Loucy (cell line): ENCODE measurements around the gene MCFD2.

ENCODE experiments used
- H2AFZ ChIP-seq: fragments of 200-600 bp; sonication (generic); 2 replicates; pipeline ENCODE4 v1.6.0; 2016; ENCODE audit warnings: antibody characterized with exemption, mild to moderate bottlenecking, low read length, moderate library complexity
- H3F3A ChIP-seq: fragments of 200-600 bp; 2 replicates; pipeline ENCODE4 v1.6.0; 2016; ENCODE audit warnings: antibody characterized with exemption, low read depth, mild to moderate bottlenecking
- H3K27me3 ChIP-seq: fragments of 200-600 bp; sonication (generic); 2 replicates; pipeline ENCODE4 v1.6.1; 2014; ENCODE audit warnings: low read length, mild to moderate bottlenecking; ENCODE audit not compliant: insufficient read depth, poor library complexity, severe bottlenecking
- H3K36me3 ChIP-seq: fragments of 200-600 bp; sonication (generic); 2 replicates; pipeline ENCODE4 v1.6.1; 2016; ENCODE audit warnings: low read length; ENCODE audit not compliant: insufficient read depth
- H3K4me1 ChIP-seq: fragments of 200-600 bp; sonication (generic); 2 replicates; pipeline ENCODE4 v1.5.1; 2014; ENCODE audit warnings: low read length, mild to moderate bottlenecking; ENCODE audit not compliant: insufficient read depth, poor library complexity, severe bottlenecking
- H3K4me2 ChIP-seq: fragments of 200-600 bp; sonication (generic); 2 replicates; pipeline ENCODE4 v1.6.0; 2014; ENCODE audit warnings: antibody characterized with exemption, low read length, low read depth, mild to moderate bottlenecking; ENCODE audit not compliant: poor library complexity, severe bottlenecking
- H3K4me3 ChIP-seq: fragments of 200-600 bp; sonication (generic); 2 replicates; pipeline ENCODE4 v1.5.1; 2014; ENCODE audit warnings: low read length, mild to moderate bottlenecking, mixed read lengths; ENCODE audit not compliant: poor library complexity, severe bottlenecking
- H3K79me2 ChIP-seq: fragments of 200-600 bp; sonication (generic); 2 replicates; pipeline ENCODE4 v1.6.1; 2014; ENCODE audit warnings: low read length; ENCODE audit not compliant: insufficient read depth
- H3K9ac ChIP-seq: fragments of 200-600 bp; sonication (generic); 2 replicates; pipeline ENCODE4 v1.6.0; 2014; ENCODE audit warnings: mild to moderate bottlenecking, low read depth, low read length, moderate library complexity; ENCODE audit not compliant: poor library complexity, severe bottlenecking
- H3K9me2 ChIP-seq: fragments of 200-600 bp; sonication (generic); replicated peaks from 2 replicates; pipeline ENCODE4 v1.6.1; 2016; ENCODE audit warnings: low read depth, low read length, mixed read lengths
- H3K9me3 ChIP-seq: fragments of 200-600 bp; sonication (generic); 2 replicates; pipeline ENCODE4 v1.6.1; 2014; ENCODE audit warnings: mild to moderate bottlenecking, antibody characterized with exemption, low read length, low read depth; ENCODE audit not compliant: insufficient read depth
- H4K20me1 ChIP-seq: fragments of 200-600 bp; sonication (generic); 2 replicates; pipeline ENCODE4 v1.6.0; 2014; ENCODE audit warnings: antibody characterized with exemption, low read length, mild to moderate bottlenecking; ENCODE audit not compliant: insufficient read depth, poor library complexity, severe bottlenecking
- CTCF ChIP-seq: fragments of 200-600 bp; sonication (generic); conservative IDR thresholded peaks from 2 replicates; pipeline ENCODE4 v1.5.1; 2014; ENCODE audit warnings: mild to moderate bottlenecking, antibody characterized with exemption, low read length
- EZH2phosphoT487 ChIP-seq: fragments of 200-600 bp; IDR thresholded peaks from 2 replicates; pipeline ENCODE4 v1.6.1; 2018; ENCODE audit warnings: antibody characterized with exemption, mild to moderate bottlenecking, moderate library complexity, borderline replicate concordance

MCFD2 gene

GRCh38 chr2:46963210-46963609 is 47.6 kb upstream of the MCFD2 start:
- Histone ChIP-seq H3K4me2 (no peak overlapping the region), H3K36me3 (peaks cover 11% of the 10 kb centered on the region; the same call in 1 of the 2 replicates), H3F3A (no peaks in the 10 kb centered on the region)

GRCh38 chr2:46962751-46963150 is 47.1 kb upstream of the MCFD2 start:
- Histone ChIP-seq H3K4me1 (no peaks in the 10 kb centered on the region), H3K4me2 (no peak overlapping the region), H3K27me3 (no peaks in the 10 kb centered on the region), H3K79me2 (no peaks in the 10 kb centered on the region), H3K9ac (no peak overlapping the region), H3K36me3 (peaks cover 16% of the 10 kb centered on the region; the same call in 1 of the 2 replicates), H3K9me3 (no peaks in the 10 kb centered on the region), H3F3A (no peaks in the 10 kb centered on the region), H4K20me1 (no peaks in the 10 kb centered on the region), H2AFZ (no peak overlapping the region), H3K9me2 (no peaks in the 10 kb centered on the region), H3K4me3 (no peak overlapping the region)
- TF ChIP-seq EZH2phosphoT487 (no peak), CTCF (no peak)

More at GRCh38 chr2:46963210-46963609, 47.6 kb upstream of the MCFD2 start:
- Histone ChIP-seq H3K79me2 (no peaks in the 10 kb centered on the region), H3K9ac (no peak overlapping the region), H3K9me3 (no peaks in the 10 kb centered on the region), H2AFZ (no peak overlapping the region), H3K4me3 (no peak overlapping the region), H3K27me3 (no peaks in the 10 kb centered on the region), H4K20me1 (no peaks in the 10 kb centered on the region), H3K4me1 (no peaks in the 10 kb centered on the region), H3K9me2 (no peaks in the 10 kb centered on the region)
- no peak for TF ChIP-seq CTCF
- TF ChIP-seq EZH2phosphoT487, result no peak

- no peaks in the 10 kb centered on the region for H3F3A ChIP-seq
- H3K9me3 ChIP-seq, result no peaks in the 10 kb centered on the region
- no peak overlapping the region for H2AFZ ChIP-seq
- no peak overlapping the region for H3K9ac ChIP-seq
- no peaks in the 10 kb centered on the region for H4K20me1 ChIP-seq
- H3K9me2 ChIP-seq, result no peaks in the 10 kb centered on the region
- TF ChIP-seq CTCF (no peak; the same call in 1 of the 2 replicates), EZH2phosphoT487 (no peak)
- H3K4me3 ChIP-seq, result no peak overlapping the region
- peaks cover 35% of the 10 kb centered on the region; the same call in 1 of the 2 replicates for H3K36me3 ChIP-seq
- H3K4me2 ChIP-seq, result no peak overlapping the region
- H3K79me2 ChIP-seq, result no peaks in the 10 kb centered on the region
- H3K27me3 ChIP-seq, result no peaks in the 10 kb centered on the region
- no peaks in the 10 kb centered on the region for H3K4me1 ChIP-seq
Measured at GRCh38 chr2:46960618-46961017, 45.0 kb upstream of the MCFD2 start.
